ENCODE measurements around the gene LRP10.

DNA sequence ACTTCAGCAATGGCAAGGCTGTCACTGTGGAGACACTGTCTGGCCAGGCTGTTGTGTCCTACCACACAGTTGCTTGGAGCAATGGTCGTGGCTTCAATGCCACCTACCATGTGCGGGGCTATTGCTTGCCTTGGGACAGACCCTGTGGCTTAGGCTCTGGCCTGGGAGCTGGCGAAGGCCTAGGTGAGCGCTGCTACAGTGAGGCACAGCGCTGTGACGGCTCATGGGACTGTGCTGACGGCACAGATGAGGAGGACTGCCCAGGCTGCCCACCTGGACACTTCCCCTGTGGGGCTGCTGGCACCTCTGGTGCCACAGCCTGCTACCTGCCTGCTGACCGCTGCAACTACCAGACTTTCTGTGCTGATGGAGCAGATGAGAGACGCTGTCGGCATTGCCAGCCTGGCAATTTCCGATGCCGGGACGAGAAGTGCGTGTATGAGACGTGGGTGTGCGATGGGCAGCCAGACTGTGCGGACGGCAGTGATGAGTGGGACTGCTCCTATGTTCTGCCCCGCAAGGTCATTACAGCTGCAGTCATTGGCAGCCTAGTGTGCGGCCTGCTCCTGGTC lies 4.3 kb downstream of the LRP10 start:
- TF ChIP-seq, protein P1, sequence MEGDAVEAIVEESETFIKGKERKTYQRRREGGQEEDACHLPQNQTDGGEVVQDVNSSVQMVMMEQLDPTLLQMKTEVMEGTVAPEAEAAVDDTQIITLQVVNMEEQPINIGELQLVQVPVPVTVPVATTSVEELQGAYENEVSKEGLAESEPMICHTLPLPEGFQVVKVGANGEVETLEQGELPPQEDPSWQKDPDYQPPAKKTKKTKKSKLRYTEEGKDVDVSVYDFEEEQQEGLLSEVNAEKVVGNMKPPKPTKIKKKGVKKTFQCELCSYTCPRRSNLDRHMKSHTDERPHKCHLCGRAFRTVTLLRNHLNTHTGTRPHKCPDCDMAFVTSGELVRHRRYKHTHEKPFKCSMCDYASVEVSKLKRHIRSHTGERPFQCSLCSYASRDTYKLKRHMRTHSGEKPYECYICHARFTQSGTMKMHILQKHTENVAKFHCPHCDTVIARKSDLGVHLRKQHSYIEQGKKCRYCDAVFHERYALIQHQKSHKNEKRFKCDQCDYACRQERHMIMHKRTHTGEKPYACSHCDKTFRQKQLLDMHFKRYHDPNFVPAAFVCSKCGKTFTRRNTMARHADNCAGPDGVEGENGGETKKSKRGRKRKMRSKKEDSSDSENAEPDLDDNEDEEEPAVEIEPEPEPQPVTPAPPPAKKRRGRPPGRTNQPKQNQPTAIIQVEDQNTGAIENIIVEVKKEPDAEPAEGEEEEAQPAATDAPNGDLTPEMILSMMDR (IDR thresholded peaks at IDR 0.05): no peak
- TF ChIP-seq EZH2phosphoT487 (IDR thresholded peaks at IDR 0.05): no peak

All from neural progenitor cell (in vitro differentiated cells).